Measurements from ENCODE around the gene SAFB. TPM values are rescaled to one million over a fixed set of nuclear protein-coding genes. Genes with fewer than 3 reads are reported as not detected.

Gene SAFB
- total RNA-seq, 1 donor from 2014 or later = 61.1 TPM

GRCh38 chr19:5661483-5661882, 38.6 kb downstream of the SAFB start:
- Histone ChIP-seq H3K9me3 (ENCODE audit: control insufficient read depth in 3 of 3, low read length in 3 of 3) (no peaks in the 10 kb centered on the region), H3K4me3 (ENCODE audit: low read length in 3 of 3) (no peak overlapping the region), H3K9ac (ENCODE audit: low read depth in 1 of 3, low read length in 3 of 3) (no peak overlapping the region), H3K4me1 (ENCODE audit: control insufficient read depth in 3 of 3, insufficient read depth in 3 of 3, low read length in 3 of 3) (peaks cover 11 to 12% (median 12%) of the 10 kb centered on the region in 3 donors), H3K27me3 (ENCODE audit: control insufficient read depth in 3 of 3, insufficient read depth in 3 of 3, low read length in 3 of 3) (no peaks in the 10 kb centered on the region), H3K27ac (ENCODE audit: low read depth, low read length) (no peak overlapping the region), H3K36me3 (ENCODE audit: control insufficient read depth in 3 of 3, insufficient read depth in 3 of 3, low read length in 3 of 3) (peaks cover 64 to 75% (median 66%) of the 10 kb centered on the region in 3 donors)

GRCh38 chr19:5663904-5664303, 41.0 kb downstream of the SAFB start:
- no peaks in the 10 kb centered on the region for H3K27me3 ChIP-seq (ENCODE audit: control insufficient read depth in 3 of 3, insufficient read depth in 3 of 3, low read length in 3 of 3)
- peak overlapping the region; percentile 86 for H3K27ac ChIP-seq (ENCODE audit: low read depth, low read length)
- peaks cover 11 to 12% (median 12%) of the 10 kb centered on the region in 3 donors for H3K4me1 ChIP-seq (ENCODE audit: control insufficient read depth in 3 of 3, insufficient read depth in 3 of 3, low read length in 3 of 3)
- H3K9me3 ChIP-seq (ENCODE audit: control insufficient read depth in 3 of 3, low read length in 3 of 3) = no peaks in the 10 kb centered on the region
- H3K9ac ChIP-seq (ENCODE audit: low read depth in 1 of 3, low read length in 3 of 3) = no peak overlapping the region
- H3K36me3 ChIP-seq (ENCODE audit: control insufficient read depth in 3 of 3, insufficient read depth in 3 of 3, low read length in 3 of 3) = peaks cover 71 to 79% (median 73%) of the 10 kb centered on the region in 3 donors
- no peak overlapping the region for H3K4me3 ChIP-seq (ENCODE audit: low read length in 3 of 3)

GRCh38 chr19:5664515-5664914, 41.6 kb downstream of the SAFB start:
- Histone ChIP-seq H3K4me1 (ENCODE audit: control insufficient read depth in 3 of 3, insufficient read depth in 3 of 3, low read length in 3 of 3) (peaks cover 11 to 12% (median 12%) of the 10 kb centered on the region in 3 donors), H3K27me3 (ENCODE audit: control insufficient read depth in 3 of 3, insufficient read depth in 3 of 3, low read length in 3 of 3) (no peaks in the 10 kb centered on the region), H3K4me3 (ENCODE audit: low read length in 3 of 3) (no peak overlapping the region), H3K27ac (ENCODE audit: low read depth, low read length) (peak overlapping the region; percentile 86), H3K36me3 (ENCODE audit: control insufficient read depth in 3 of 3, insufficient read depth in 3 of 3, low read length in 3 of 3) (peaks cover 77 to 82% (median 79%) of the 10 kb centered on the region in 3 donors), H3K9me3 (ENCODE audit: control insufficient read depth in 3 of 3, low read length in 3 of 3) (no peaks in the 10 kb centered on the region), H3K9ac (ENCODE audit: low read depth in 1 of 3, low read length in 3 of 3) (no peak overlapping the region)

GRCh38 chr19:5665781-5666513, 43.1 kb downstream of the SAFB start:
- Histone ChIP-seq H3K9ac (ENCODE audit: low read depth in 1 of 3, low read length in 3 of 3) (no peak overlapping the region), H3K36me3 (ENCODE audit: control insufficient read depth in 3 of 3, insufficient read depth in 3 of 3, low read length in 3 of 3) (peaks cover 73 to 80% (median 75%) of the 10 kb centered on the region in 3 donors), H3K27ac (ENCODE audit: low read depth, low read length) (peak overlapping the region; percentile 25), H3K4me1 (ENCODE audit: control insufficient read depth in 3 of 3, insufficient read depth in 3 of 3, low read length in 3 of 3) (peaks cover 11 to 12% (median 12%) of the 10 kb centered on the region in 3 donors), H3K4me3 (ENCODE audit: low read length in 3 of 3) (no peak overlapping the region), H3K27me3 (ENCODE audit: control insufficient read depth in 3 of 3, insufficient read depth in 3 of 3, low read length in 3 of 3) (no peaks in the 10 kb centered on the region), H3K9me3 (ENCODE audit: control insufficient read depth in 3 of 3, low read length in 3 of 3) (no peaks in the 10 kb centered on the region)

GRCh38 chr19:5666921-5667610, 44.2 kb downstream of the SAFB start:
- Histone ChIP-seq H3K9me3 (ENCODE audit: control insufficient read depth in 3 of 3, low read length in 3 of 3) (no peaks in the 10 kb centered on the region), H3K27me3 (ENCODE audit: control insufficient read depth in 3 of 3, insufficient read depth in 3 of 3, low read length in 3 of 3) (no peaks in the 10 kb centered on the region), H3K36me3 (ENCODE audit: control insufficient read depth in 3 of 3, insufficient read depth in 3 of 3, low read length in 3 of 3) (peaks cover 64 to 74% (median 67%) of the 10 kb centered on the region in 3 donors), H3K27ac (ENCODE audit: low read depth, low read length) (no peak overlapping the region), H3K4me1 (ENCODE audit: control insufficient read depth in 3 of 3, insufficient read depth in 3 of 3, low read length in 3 of 3) (peaks cover 11 to 12% (median 12%) of the 10 kb centered on the region in 3 donors), H3K4me3 (ENCODE audit: low read length in 3 of 3) (no peak overlapping the region), H3K9ac (ENCODE audit: low read depth in 1 of 3, low read length in 3 of 3) (no peak overlapping the region)

- Histone ChIP-seq H3K4me1 (ENCODE audit: control insufficient read depth in 3 of 3, insufficient read depth in 3 of 3, low read length in 3 of 3) (peaks cover 11 to 12% (median 12%) of the 10 kb centered on the region in 3 donors), H3K36me3 (ENCODE audit: control insufficient read depth in 3 of 3, insufficient read depth in 3 of 3, low read length in 3 of 3) (peaks cover 59 to 69% (median 62%) of the 10 kb centered on the region in 3 donors)
Measured at GRCh38 chr19:5667751-5668271, 44.9 kb downstream of the SAFB start.

GRCh38 chr19:5669212-5669611, 46.3 kb downstream of the SAFB start:
- H3K36me3 ChIP-seq (ENCODE audit: control insufficient read depth in 3 of 3, insufficient read depth in 3 of 3, low read length in 3 of 3) = peaks cover 47 to 56% (median 49%) of the 10 kb centered on the region in 3 donors
- peaks cover 10 to 13% (median 10%) of the 10 kb centered on the region in 3 donors for H3K4me1 ChIP-seq (ENCODE audit: control insufficient read depth in 3 of 3, insufficient read depth in 3 of 3, low read length in 3 of 3)
- no peak overlapping the region for H3K27ac ChIP-seq (ENCODE audit: low read depth, low read length)
- H3K9ac ChIP-seq (ENCODE audit: low read depth in 1 of 3, low read length in 3 of 3) = no peak overlapping the region
- H3K9me3 ChIP-seq (ENCODE audit: control insufficient read depth in 3 of 3, low read length in 3 of 3) = no peaks in the 10 kb centered on the region
- no peak overlapping the region for H3K4me3 ChIP-seq (ENCODE audit: low read length in 3 of 3)
- no peaks in the 10 kb centered on the region for H3K27me3 ChIP-seq (ENCODE audit: control insufficient read depth in 3 of 3, insufficient read depth in 3 of 3, low read length in 3 of 3)

More at GRCh38 chr19:5667751-5668271, 44.9 kb downstream of the SAFB start:
- Histone ChIP-seq H3K27me3 (ENCODE audit: control insufficient read depth in 3 of 3, insufficient read depth in 3 of 3, low read length in 3 of 3) (no peaks in the 10 kb centered on the region), H3K9ac (ENCODE audit: low read depth in 1 of 3, low read length in 3 of 3) (no peak overlapping the region), H3K27ac (ENCODE audit: low read depth, low read length) (no peak overlapping the region), H3K9me3 (ENCODE audit: control insufficient read depth in 3 of 3, low read length in 3 of 3) (no peaks in the 10 kb centered on the region), H3K4me3 (ENCODE audit: low read length in 3 of 3) (no peak overlapping the region)

GRCh38 chr19:5671600-5671999, 48.7 kb downstream of the SAFB start:
- H3K27me3 ChIP-seq (ENCODE audit: control insufficient read depth in 3 of 3, insufficient read depth in 3 of 3, low read length in 3 of 3) = no peaks in the 10 kb centered on the region
- H3K9ac ChIP-seq (ENCODE audit: low read depth in 1 of 3, low read length in 3 of 3) = no peak overlapping the region
- H3K4me3 ChIP-seq (ENCODE audit: low read length in 3 of 3) = no peak overlapping the region
- peaks cover 25 to 32% (median 27%) of the 10 kb centered on the region in 3 donors for H3K36me3 ChIP-seq (ENCODE audit: control insufficient read depth in 3 of 3, insufficient read depth in 3 of 3, low read length in 3 of 3)
- H3K27ac ChIP-seq (ENCODE audit: low read depth, low read length) = no peak overlapping the region
- H3K9me3 ChIP-seq (ENCODE audit: control insufficient read depth in 3 of 3, low read length in 3 of 3) = no peaks in the 10 kb centered on the region
- peaks cover 10 to 16% (median 11%) of the 10 kb centered on the region in 3 donors for H3K4me1 ChIP-seq (ENCODE audit: control insufficient read depth in 3 of 3, insufficient read depth in 3 of 3, low read length in 3 of 3)

GRCh38 chr19:5672708-5673459, 50.0 kb downstream of the SAFB start:
- Histone ChIP-seq H3K27ac (ENCODE audit: low read depth, low read length) (no peak overlapping the region), H3K36me3 (ENCODE audit: control insufficient read depth in 3 of 3, insufficient read depth in 3 of 3, low read length in 3 of 3) (peaks cover 14 to 21% (median 18%) of the 10 kb centered on the region in 3 donors), H3K9me3 (ENCODE audit: control insufficient read depth in 3 of 3, low read length in 3 of 3) (no peaks in the 10 kb centered on the region), H3K4me1 (ENCODE audit: control insufficient read depth in 3 of 3, insufficient read depth in 3 of 3, low read length in 3 of 3) (peaks cover 11 to 28% (median 16%) of the 10 kb centered on the region in 3 donors), H3K9ac (ENCODE audit: low read depth in 1 of 3, low read length in 3 of 3) (no peak overlapping the region), H3K4me3 (ENCODE audit: low read length in 3 of 3) (no peak overlapping the region), H3K27me3 (ENCODE audit: control insufficient read depth in 3 of 3, insufficient read depth in 3 of 3, low read length in 3 of 3) (no peaks in the 10 kb centered on the region)

Data from skeletal muscle tissue (tissue), 4 donors.